Activated CD8-positive, alpha-beta T cell treated with anti-CD3 and anti-CD28 coated beads, Interleukin-2, amount 10 ng/mL, durations not matched to agents 7 days and 5 days (primary cell): Measurements from ENCODE around the gene MFSD6. TPM values are rescaled to one million over a fixed set of nuclear protein-coding genes. Genes with fewer than 3 reads are reported as not detected.

Experiments
- ATAC-seq: fragments of 150-1000 bp; cut with Tn5 transposase; one replicate; pipeline ENCODE4 v1.10.0; 2021; ENCODE audit warnings: moderate library complexity
- CTCF ChIA-PET: fragments of 350-600 bp; sonication (Branson Sonifier 250); formaldehyde crosslinking; loops from one replicate; lab custom pipeline; 2021; ENCODE audit warnings: antibody characterized with exemption; lab: Charles Lee
- POLR2A ChIA-PET: fragments of 350-600 bp; sonication (Branson Sonifier 250); formaldehyde crosslinking; loops from one replicate; lab custom pipeline; 2021; ENCODE audit warnings: antibody characterized with exemption; lab: Charles Lee
- DNase-seq: peaks from one replicate; pipeline ENCODE4 v3.0.0-alpha.2; 2020
- H3K27ac Mint-ChIP-seq: one replicate; pipeline ENCODE4 v1.8.0; 2021; ENCODE audit warnings: mild to moderate bottlenecking, mixed read lengths
- H3K27me3 Mint-ChIP-seq: one replicate; pipeline ENCODE4 v1.8.0; 2021; ENCODE audit warnings: low read depth, mixed read lengths
- H3K36me3 Mint-ChIP-seq: one replicate; pipeline ENCODE4 v1.8.0; 2021; ENCODE audit warnings: low read depth, mixed read lengths
- H3K4me1 Mint-ChIP-seq: one replicate; pipeline ENCODE4 v1.8.0; 2021; ENCODE audit warnings: low read depth, mixed read lengths
- H3K4me3 Mint-ChIP-seq: one replicate; pipeline ENCODE4 v1.8.0; 2021; ENCODE audit warnings: mild to moderate bottlenecking, mixed read lengths
- H3K9me3 Mint-ChIP-seq: one replicate; pipeline ENCODE4 v1.8.0; 2022; ENCODE audit warnings: mixed read lengths; ENCODE audit not compliant: insufficient read depth
- total RNA-seq, 2 experiments: library from RNA; stranded (reverse); gene quantifications; one replicate each; pipeline ENCODE4 v1.2.3, GENCODE V29; 2021

The MFSD6 gene
- total RNA-seq, 2 experiments from 2014 or later, result 51.8 to 53.2 TPM

DNA sequence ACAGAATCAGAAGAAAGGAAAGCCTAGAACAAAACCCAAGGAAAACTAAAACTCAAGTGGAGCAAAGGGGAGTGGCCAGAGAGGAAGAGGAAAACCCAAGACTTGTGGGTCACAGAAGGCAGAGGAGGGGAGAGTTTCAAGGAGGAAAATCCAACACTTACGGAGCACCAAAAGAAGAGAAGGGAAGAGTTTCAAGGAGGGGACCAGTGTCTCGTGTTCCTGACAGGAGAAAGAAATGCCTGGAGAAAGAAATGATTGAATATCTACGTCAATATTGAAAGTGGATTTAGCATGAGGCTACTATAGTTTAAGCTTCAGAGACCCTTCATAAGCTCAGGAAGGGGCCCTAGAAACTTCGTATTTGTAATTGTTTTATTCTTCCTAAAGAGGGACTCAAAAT lies 1.4 kb upstream of the MFSD6 start:
- POLR2A ChIA-PET, result interaction anchor here (0.6 to 2.7 kb wide), 21 partner anchors 9 to 658 kb away, joined by 3 to 34 read pairs (median 4); partner anchors contain the start of genes GLS, NEMP2 and OSGEPL1
- no peaks in the 10 kb centered on the region for H3K9me3 Mint-ChIP-seq
- peaks cover 7% of the 10 kb centered on the region for H3K36me3 Mint-ChIP-seq
- peaks cover 20% of the 10 kb centered on the region for H3K4me1 Mint-ChIP-seq
- no peaks in the 10 kb centered on the region for H3K27me3 Mint-ChIP-seq
- ATAC-seq, result no peak
- H3K27ac Mint-ChIP-seq, result no peak overlapping the region
- CTCF ChIA-PET, result interaction anchor here (1.0 to 1.6 kb wide), 5 partner anchors 9 to 129 kb away, joined by 3 to 6 read pairs (median 4); no protein-coding TSS in a partner anchor
- H3K4me3 Mint-ChIP-seq, result no peak overlapping the region
- no peak for DNase-seq

DNA sequence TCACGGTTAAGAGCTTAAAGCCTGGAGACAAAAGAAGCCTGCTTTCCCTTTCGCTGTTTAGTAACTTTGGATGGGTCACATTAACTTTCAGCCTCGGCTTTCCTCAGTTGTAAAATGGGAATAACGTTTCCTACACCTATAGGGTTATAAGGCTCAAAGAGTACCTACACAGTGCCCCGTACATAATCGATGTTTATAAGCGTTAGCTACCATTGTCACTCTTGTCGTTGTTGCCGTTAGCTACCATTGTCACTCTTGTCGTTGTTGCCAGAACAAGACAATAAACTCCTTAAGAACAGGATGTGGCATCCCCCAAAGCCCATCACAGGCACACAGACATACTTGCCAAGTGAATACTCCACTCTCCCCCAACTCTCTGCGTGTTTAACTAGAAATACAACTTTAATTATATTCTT lies 901 bp upstream of the MFSD6 start:
- DNase-seq, result peak; percentile 84
- H3K36me3 Mint-ChIP-seq, result peaks cover 11% of the 10 kb centered on the region
- POLR2A ChIA-PET, result interaction anchor here (0.6 to 2.7 kb wide), 22 partner anchors 9 to 658 kb away, joined by 3 to 34 read pairs (median 4); partner anchors contain the start of genes GLS, NEMP2 and OSGEPL1
- no peak overlapping the region for H3K27ac Mint-ChIP-seq
- CTCF ChIA-PET, result interaction anchor here (1.0 to 1.6 kb wide), 5 partner anchors 9 to 129 kb away, joined by 3 to 6 read pairs (median 4); no protein-coding TSS in a partner anchor
- no peak overlapping the region for H3K4me3 Mint-ChIP-seq
- peak; percentile 63 for ATAC-seq
- H3K9me3 Mint-ChIP-seq, result no peaks in the 10 kb centered on the region
- no peaks in the 10 kb centered on the region for H3K27me3 Mint-ChIP-seq
- peaks cover 25% of the 10 kb centered on the region for H3K4me1 Mint-ChIP-seq

DNA sequence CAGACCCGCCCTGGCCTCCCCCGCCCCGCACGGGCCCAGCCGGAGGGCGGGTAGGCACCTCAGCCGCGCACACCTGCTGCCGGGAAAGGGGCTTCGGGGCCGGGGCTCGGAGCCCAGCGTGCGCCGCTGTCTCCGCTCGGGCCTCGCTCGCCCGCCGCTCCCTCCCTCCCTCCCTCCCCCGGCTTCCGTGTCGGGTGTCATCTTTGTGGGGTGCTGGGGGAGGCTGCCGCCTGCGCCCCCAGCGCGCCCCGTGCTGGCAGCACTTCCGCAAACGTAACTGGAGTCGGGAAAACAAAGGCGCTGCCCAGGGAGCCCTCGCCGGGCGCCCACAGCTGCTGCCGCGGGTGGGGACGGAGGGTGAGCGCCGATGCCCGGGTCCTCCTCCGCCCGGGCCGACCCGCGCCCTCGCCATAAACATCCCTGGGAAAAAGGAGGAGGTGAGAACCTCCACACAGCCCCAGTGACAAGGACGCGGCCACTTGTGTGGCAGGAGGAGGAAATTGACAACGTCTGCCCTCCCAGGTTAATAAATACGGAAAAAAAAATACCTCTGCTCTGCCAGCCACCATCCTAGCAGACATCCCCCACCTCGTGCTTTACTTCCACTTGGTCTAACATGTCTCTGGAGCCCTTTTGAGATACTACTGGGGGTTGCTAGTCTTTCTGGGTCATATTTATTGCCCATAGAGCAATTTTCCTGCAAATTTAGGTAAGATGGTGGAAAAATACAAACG lies 550 bp downstream of the MFSD6 start:
- CTCF ChIA-PET, result no interaction called here

DNA sequence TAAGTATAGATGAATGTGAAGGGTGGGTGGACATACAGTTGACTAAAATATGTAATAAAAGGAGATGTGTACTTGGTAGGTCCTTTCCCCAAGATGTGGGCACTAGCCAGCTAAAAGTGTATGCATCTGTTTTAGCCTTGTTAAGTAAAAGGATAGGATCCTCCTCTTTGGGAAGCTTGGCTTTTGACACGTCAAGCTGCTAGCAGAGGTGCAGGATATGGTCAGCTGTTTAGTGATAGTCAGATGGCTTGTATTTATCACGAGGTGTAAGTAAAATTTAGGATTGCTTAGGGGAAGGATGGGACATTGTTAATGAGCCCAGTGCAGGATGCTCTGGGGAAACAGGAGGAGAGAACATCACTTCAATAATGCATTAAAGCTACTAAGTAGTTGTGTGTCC lies 1.5 kb downstream of the MFSD6 start:
- Mint-ChIP-seq H3K4me1 (peaks cover 45% of the 10 kb centered on the region), H3K27ac (peak overlapping the region; percentile 94), H3K36me3 (peaks cover 22% of the 10 kb centered on the region), H3K27me3 (no peaks in the 10 kb centered on the region), H3K4me3 (peak overlapping the region; percentile 87), H3K9me3 (no peaks in the 10 kb centered on the region)
- DNase-seq (no peak), ATAC-seq (no peak)
- CTCF ChIA-PET, result interaction anchor here (1.6 kb wide), 1 partner anchor 27 kb away, joined by 6 read pairs; no protein-coding TSS in a partner anchor
- POLR2A ChIA-PET, result interaction anchor here (0.8 kb wide), 2 partner anchors 124 to 125 kb away, joined by 3 to 4 read pairs; partner anchors contain the start of gene NEMP2

More for the DNA sequence above, 550 bp downstream of the MFSD6 start:
- ATAC-seq (peak; percentile 50), DNase-seq (peak; percentile 81)
- Mint-ChIP-seq H3K27ac (peak overlapping the region; percentile 94), H3K27me3 (no peaks in the 10 kb centered on the region), H3K9me3 (no peaks in the 10 kb centered on the region), H3K4me1 (peaks cover 39% of the 10 kb centered on the region), H3K4me3 (peak overlapping the region; percentile 87), H3K36me3 (peaks cover 20% of the 10 kb centered on the region)
- POLR2A ChIA-PET, result interaction anchor here (0.6 to 2.7 kb wide), 6 partner anchors 49 to 472 kb away, joined by 3 to 34 read pairs (median 8); partner anchors contain the start of genes GLS and NEMP2

DNA sequence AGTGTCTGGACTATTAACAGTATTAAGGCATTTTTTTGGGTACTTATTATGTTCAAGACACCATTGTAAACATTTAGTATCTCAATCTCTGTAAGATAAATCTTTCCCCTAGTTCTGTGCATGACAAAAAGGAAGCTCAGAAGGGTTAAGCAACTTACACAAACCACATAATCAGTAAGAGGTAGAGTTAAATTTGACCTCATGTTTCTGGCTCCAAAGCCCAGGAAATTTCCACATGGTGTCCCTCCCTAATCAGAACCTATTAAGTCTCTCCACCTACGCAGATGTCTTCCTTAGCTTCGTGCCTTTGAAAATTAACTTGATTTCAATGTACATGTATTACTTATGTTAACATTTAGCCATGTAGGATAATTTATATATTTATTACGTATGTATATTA lies 2.0 kb downstream of the MFSD6 start:
- ChIA-PET CTCF (interaction anchor here (1.0 to 1.6 kb wide), 3 partner anchors 27 to 648 kb away, joined by 4 to 6 read pairs (median 4); partner anchors contain the start of gene OSGEPL1), POLR2A (interaction anchor here (0.8 kb wide), 2 partner anchors 123 to 124 kb away, joined by 3 to 4 read pairs; partner anchors contain the start of gene NEMP2)
- Mint-ChIP-seq H3K4me1 (peaks cover 48% of the 10 kb centered on the region), H3K4me3 (peak overlapping the region; percentile 87), H3K36me3 (peaks cover 22% of the 10 kb centered on the region), H3K27me3 (no peaks in the 10 kb centered on the region), H3K9me3 (no peaks in the 10 kb centered on the region), H3K27ac (peak overlapping the region; percentile 94)
- DNase-seq, result no peak
- ATAC-seq, result no peak

DNA sequence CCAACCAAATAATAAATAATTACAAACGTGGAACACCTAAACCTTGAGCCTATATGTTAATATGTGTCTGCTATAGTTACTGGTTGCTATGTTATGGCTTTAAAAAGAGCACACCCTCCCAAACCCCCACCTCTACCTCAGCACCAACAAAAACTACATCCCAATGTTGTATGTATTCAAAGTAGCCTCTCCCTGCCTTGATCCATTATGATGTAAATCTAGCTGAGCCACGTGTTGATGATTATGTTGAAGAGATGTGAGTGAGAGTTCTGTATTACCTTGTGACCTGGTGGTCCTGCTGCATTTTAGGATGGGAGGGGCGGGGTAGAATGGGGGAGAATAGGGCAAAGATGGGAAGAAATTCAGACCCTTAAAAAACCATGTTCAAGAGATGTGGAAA lies 4.8 kb downstream of the MFSD6 start:
- ATAC-seq (no peak), DNase-seq (no peak)
- H3K27ac Mint-ChIP-seq, result no peak overlapping the region
- H3K27me3 Mint-ChIP-seq, result no peaks in the 10 kb centered on the region
- no peak overlapping the region for H3K4me3 Mint-ChIP-seq
- peaks cover 61% of the 10 kb centered on the region for H3K4me1 Mint-ChIP-seq
- ChIA-PET POLR2A (no interaction called here), CTCF (interaction anchor here (0.7 to 1.1 kb wide), 2 partner anchors 21 to 165 kb away, joined by 3 read pairs; no protein-coding TSS in a partner anchor)
- H3K9me3 Mint-ChIP-seq, result no peaks in the 10 kb centered on the region
- H3K36me3 Mint-ChIP-seq, result peaks cover 29% of the 10 kb centered on the region

DNA sequence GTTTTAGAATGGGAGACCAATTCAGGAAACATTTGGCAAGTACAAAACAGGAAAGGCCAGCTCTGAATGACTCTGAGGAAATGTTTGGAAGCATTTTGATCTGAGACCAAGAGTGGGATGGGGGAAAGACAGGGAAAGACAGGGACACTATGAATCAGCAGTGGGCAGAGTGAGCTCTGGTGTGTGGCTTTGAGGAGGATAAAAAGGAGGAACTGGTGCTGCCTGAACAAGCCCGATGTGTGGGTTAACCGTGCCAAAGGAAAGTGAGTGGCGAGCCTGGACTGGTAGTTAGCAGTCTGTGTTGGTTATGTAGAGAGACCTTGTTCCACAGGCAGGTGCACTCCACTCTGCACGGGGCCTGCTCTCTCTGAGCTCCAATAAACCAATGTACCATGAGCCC lies 5.3 kb downstream of the MFSD6 start:
- ATAC-seq (no peak), DNase-seq (no peak)
- Mint-ChIP-seq H3K36me3 (peaks cover 31% of the 10 kb centered on the region), H3K9me3 (no peaks in the 10 kb centered on the region), H3K4me1 (peaks cover 61% of the 10 kb centered on the region), H3K4me3 (no peak overlapping the region), H3K27ac (peak overlapping the region; percentile 43), H3K27me3 (no peaks in the 10 kb centered on the region)
- CTCF ChIA-PET, result interaction anchor here (1.1 kb wide), 1 partner anchor 20 kb away, joined by 3 read pairs; no protein-coding TSS in a partner anchor
- POLR2A ChIA-PET, result no interaction called here

DNA sequence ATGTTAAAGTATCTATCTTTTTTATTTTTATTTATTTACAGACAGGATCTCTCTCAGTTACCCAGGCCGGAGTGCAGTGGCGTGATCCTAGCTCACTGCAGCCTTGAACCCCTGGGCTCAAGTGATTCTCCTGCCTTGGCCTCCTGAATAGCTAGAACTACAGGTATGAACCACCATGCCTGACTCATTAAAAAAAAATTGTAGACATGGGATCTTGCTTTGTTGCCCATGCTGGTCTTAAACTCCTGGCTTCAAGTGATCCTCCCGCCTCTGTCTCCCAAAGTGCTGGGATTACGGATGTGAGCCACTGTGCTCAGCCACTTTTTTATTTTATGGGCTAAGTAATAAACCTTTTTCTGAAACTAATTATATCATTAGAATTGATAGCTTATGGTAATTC lies 7.1 kb downstream of the MFSD6 start:
- Mint-ChIP-seq H3K4me1 (peaks cover 54% of the 10 kb centered on the region), H3K9me3 (no peaks in the 10 kb centered on the region), H3K4me3 (peak overlapping the region; percentile 7), H3K27me3 (no peaks in the 10 kb centered on the region), H3K27ac (peak overlapping the region; percentile 91), H3K36me3 (peaks cover 39% of the 10 kb centered on the region)
- ChIA-PET CTCF (interaction anchor here (1.2 to 1.5 kb wide), 3 partner anchors 18 to 265 kb away, joined by 4 to 5 read pairs (median 4); no protein-coding TSS in a partner anchor), POLR2A (interaction anchor here (1.2 to 1.6 kb wide), 2 partner anchors 8 to 118 kb away, joined by 9 to 19 read pairs; partner anchors contain the start of gene NEMP2)
- DNase-seq (no peak), ATAC-seq (no peak)

DNA sequence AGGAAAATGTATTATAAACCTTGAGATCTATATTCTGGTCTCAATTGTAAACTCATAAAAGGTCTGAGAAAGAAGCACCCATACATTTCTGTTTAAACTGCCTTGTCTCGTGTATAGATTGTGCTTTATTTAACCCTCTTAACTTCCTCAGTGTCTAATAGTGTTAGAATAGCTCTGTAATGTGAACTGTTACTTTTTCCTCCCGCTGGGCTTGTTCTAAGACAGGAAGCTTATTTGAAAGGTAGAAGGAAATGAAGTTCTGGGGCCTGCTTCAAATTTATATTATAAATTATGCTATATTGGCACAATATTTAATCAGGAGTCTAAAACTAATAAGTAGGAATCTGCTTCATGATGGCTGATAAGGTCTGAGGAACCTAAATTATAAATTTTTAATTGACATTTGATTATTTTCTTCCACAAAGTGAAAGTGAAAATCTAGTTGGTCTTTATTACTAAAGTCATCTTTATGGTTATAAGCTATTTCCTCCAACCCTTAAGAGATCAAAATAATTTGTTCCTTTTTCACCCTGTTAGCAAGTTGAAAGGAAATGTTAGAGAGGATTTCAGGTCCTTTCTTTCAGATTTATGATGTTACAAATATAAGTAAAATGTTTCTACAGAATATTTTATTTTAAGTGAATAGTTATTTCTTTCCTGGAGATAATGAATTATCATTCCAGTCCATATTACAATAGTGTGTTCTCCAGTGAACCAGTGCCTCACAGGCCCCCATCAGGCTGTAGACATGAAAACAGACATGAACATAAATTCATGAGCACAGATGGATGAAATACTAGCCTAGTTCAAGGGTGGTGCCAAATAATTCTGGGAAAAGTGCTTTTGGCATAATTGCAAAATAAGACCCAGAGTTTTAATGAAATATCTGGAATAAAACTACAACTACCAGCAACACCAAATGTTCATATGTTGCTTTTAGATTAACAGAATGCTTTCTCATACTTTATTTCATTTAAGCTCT lies 7.9 kb downstream of the MFSD6 start:
- ATAC-seq, result peak; percentile 72
- H3K27ac Mint-ChIP-seq, result peak overlapping the region; percentile 91
- DNase-seq, result no peak
- peak overlapping the region; percentile 44 for H3K4me3 Mint-ChIP-seq
- no peaks in the 10 kb centered on the region for H3K27me3 Mint-ChIP-seq
- H3K36me3 Mint-ChIP-seq, result peaks cover 42% of the 10 kb centered on the region
- ChIA-PET POLR2A (interaction anchor here (1.2 to 1.6 kb wide), 2 partner anchors 9 to 118 kb away, joined by 9 to 19 read pairs; partner anchors contain the start of gene NEMP2), CTCF (interaction anchor here (1.1 to 1.5 kb wide), 5 partner anchors 9 to 264 kb away, joined by 3 to 6 read pairs (median 4); partner anchors contain the start of gene HIBCH)
- no peaks in the 10 kb centered on the region for H3K9me3 Mint-ChIP-seq
- H3K4me1 Mint-ChIP-seq, result peaks cover 49% of the 10 kb centered on the region

DNA sequence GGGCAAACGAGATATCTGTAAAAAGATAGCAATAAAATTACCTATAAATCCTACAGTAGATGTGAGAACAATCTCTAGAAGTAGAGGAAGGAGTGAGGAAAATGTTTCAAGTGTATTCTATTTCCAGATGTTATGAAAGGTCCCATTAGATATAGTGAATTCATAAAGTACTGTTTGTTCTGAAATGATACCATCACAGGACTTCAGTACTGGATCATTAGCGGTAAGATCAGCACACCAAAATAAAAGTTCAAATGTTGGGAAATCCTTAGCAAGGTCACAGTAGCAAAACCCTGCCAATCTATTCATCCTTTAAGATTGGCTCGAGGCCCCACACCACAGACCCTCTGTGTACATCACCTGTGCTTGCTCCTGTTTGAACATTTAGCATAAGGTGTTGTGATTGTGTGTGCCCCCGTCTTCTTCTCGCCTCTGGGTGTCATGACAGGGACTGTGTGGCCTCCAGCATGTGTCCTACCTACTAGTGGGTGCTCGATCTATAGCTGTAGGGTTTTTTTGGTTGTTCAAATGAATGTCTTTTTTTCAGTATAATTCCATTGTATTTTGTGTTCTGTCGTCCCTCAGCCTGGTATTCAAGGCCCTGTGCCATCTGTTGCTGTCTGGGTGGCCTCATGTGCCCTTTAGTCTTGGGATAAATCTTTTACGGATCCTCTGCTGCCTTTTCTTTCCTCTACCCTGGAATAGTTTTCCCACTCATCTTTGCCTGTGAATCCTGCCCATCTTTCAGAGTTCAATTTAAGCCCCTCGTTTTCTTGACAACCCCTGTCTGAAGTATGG lies 9.1 kb downstream of the MFSD6 start:
- Mint-ChIP-seq H3K9me3 (no peaks in the 10 kb centered on the region), H3K36me3 (peaks cover 39% of the 10 kb centered on the region), H3K4me3 (no peak overlapping the region), H3K27ac (no peak overlapping the region), H3K4me1 (peaks cover 38% of the 10 kb centered on the region), H3K27me3 (no peaks in the 10 kb centered on the region)
- DNase-seq, result no peak
- ChIA-PET CTCF (interaction anchor here (1.1 to 1.4 kb wide), 2 partner anchors 10 to 98 kb away, joined by 3 to 6 read pairs; partner anchors contain the start of gene HIBCH), POLR2A (interaction anchor here (2.1 kb wide), 1 partner anchor 10 kb away, joined by 10 read pairs; no protein-coding TSS in a partner anchor)
- no peak for ATAC-seq
